ENCODE measurements around the gene TXNRD1.

DNA sequence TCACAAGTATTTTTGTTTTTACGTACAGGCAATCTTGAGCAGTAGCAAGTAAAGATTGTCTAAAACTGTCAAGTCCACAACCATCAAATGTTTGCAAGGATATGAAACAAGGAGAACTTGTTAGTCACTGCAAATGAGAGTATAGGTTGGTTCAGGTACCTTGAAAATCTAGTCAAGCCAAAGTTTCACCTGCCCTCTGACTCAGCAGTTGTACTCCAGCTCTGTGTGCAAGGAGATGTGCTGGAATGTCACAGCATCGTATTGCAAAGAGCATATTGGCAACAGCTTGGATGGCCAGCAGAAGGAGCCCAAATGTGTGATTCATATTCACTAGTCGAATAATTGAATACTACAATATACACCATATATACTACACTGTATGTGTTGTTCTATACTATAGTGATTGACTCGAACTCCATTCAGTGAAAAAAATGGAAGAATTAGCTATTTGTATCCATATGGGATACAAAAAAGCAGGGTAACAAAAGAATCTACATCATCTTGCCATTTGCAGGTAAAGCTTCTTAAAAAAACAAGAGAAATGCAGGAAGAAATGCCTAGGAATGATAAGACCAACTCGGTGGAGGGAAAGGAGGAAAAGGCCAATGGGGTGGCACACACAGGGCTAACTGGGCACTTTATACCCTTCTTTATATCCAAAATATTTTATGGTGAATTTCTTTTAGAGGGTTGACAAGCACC lies 131.9 kb downstream of the TXNRD1 start:
- TF ChIP-seq, protein P1, sequence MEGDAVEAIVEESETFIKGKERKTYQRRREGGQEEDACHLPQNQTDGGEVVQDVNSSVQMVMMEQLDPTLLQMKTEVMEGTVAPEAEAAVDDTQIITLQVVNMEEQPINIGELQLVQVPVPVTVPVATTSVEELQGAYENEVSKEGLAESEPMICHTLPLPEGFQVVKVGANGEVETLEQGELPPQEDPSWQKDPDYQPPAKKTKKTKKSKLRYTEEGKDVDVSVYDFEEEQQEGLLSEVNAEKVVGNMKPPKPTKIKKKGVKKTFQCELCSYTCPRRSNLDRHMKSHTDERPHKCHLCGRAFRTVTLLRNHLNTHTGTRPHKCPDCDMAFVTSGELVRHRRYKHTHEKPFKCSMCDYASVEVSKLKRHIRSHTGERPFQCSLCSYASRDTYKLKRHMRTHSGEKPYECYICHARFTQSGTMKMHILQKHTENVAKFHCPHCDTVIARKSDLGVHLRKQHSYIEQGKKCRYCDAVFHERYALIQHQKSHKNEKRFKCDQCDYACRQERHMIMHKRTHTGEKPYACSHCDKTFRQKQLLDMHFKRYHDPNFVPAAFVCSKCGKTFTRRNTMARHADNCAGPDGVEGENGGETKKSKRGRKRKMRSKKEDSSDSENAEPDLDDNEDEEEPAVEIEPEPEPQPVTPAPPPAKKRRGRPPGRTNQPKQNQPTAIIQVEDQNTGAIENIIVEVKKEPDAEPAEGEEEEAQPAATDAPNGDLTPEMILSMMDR (conservative IDR thresholded peaks at IDR 0.05 in 1 of 2, IDR thresholded peaks at IDR 0.05 in 1 of 2; ENCODE audit: low read depth in 1 of 2, low read length in 2 of 2), result no peak
- no peak for TF ChIP-seq EZH2 (IDR thresholded peaks at IDR 0.05; ENCODE audit: low read length, missing control alignments)
